ENCODE results near the gene PUS7. TPM values are rescaled to one million over a fixed set of nuclear protein-coding genes. Genes with fewer than 3 reads are reported as not detected.
"Not testable (repeated sequence)": the region's sequence is repeated elsewhere in the genome, so short reads cannot be mapped to it uniquely, and the experiment has no call there.

The PUS7 gene
- total and polyA plus RNA-seq, 2 donors (not counting 3 experiments of a cell fraction or from before 2014, with no cell fraction given) = 15.8 to 33.9 TPM

DNA sequence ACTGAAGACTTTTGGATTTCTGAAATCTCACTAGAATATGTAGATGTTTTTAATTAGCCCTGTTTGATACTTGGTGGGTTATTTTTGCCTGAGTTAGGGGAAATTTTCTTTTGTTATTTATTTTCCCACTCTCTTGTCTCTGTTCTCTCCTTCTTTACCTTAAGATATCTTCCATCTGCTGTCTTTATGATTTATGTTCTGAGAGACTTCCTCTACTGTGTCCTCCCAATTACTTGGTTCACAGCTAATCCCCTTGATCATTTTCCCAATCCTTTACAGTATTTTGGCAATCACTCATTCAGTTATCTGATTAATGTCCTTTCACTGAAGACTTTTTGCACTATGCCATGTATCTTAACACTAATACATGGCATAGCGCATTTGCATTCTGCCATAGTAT, 83.8 kb downstream of the PUS7 start:
- Histone ChIP-seq H3K9me1 (replicated peaks; ENCODE audit: control insufficient read depth, extremely low read depth, insufficient read depth, low read length) (no peaks in the 10 kb centered on the region), H3K4me2 (ENCODE audit: insufficient read depth, low read length) (no peak overlapping the region), H3K9me3 (replicated peaks; ENCODE audit: control insufficient read depth, insufficient read depth, low read length) (no peaks in the 10 kb centered on the region), H4K20me1 (replicated peaks; ENCODE audit: control insufficient read depth, extremely low read depth, insufficient read depth, low read length) (no peaks in the 10 kb centered on the region), H3K4me1 (ENCODE audit: control insufficient read depth, extremely low read depth, insufficient read depth, low read length) (peaks cover 9% of the 10 kb centered on the region), H3K4me3 (replicated peaks in 1 of 3; ENCODE audit: insufficient read depth in 1 of 3, low read depth in 1 of 3, low read length in 3 of 3) (no peak overlapping the region), H3K36me3 (ENCODE audit: control insufficient read depth in 2 of 2, extremely low read depth in 1 of 2, insufficient read depth in 2 of 2, low read length in 2 of 2) (no peaks in the 10 kb centered on the region), H3K9ac (replicated peaks; ENCODE audit: extremely low read depth, insufficient read depth, low read length) (no peak overlapping the region), H3K79me2 (ENCODE audit: control insufficient read depth, insufficient read depth, low read length) (no peaks in the 10 kb centered on the region), H3K27me3 (ENCODE audit: control insufficient read depth in 2 of 2, insufficient read depth in 2 of 2, low read length in 2 of 2) (no peaks in the 10 kb centered on the region), H2AFZ (ENCODE audit: low read depth, low read length) (no peak overlapping the region), H3K27ac (ENCODE audit: insufficient read depth, low read depth, low read length) (no peak overlapping the region)
- CTCF ChIA-PET = interaction anchor here (1.5 to 2.1 kb wide), 3 partner anchors 8 to 302 kb away, joined by 3 to 15 read pairs (median 10); no protein-coding TSS in a partner anchor
- no peak for DNase-seq (ENCODE audit: low read depth, low spot score)
- intact Hi-C loops (cut with micrococcal nuclease) (loop anchor here (2.0 kb wide), 1 partner anchor 37 kb away; no protein-coding TSS in a partner anchor), dilution Hi-C loops (cut with MboI; ENCODE audit: extremely low pct_ligation_motif_present, low sequenced_read_pairs) (no loop called here)
- no peak for TF ChIP-seq JUN (IDR thresholded peaks at IDR 0.05; ENCODE audit: borderline replicate concordance, insufficient read depth, insufficient read length, low read depth)
- TF ChIP-seq, protein P1, sequence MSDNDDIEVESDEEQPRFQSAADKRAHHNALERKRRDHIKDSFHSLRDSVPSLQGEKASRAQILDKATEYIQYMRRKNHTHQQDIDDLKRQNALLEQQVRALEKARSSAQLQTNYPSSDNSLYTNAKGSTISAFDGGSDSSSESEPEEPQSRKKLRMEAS (IDR thresholded peaks at IDR 0.05; ENCODE audit: insufficient read depth, insufficient read length) = no peak
- TF ChIP-seq POLR2AphosphoS5 (IDR thresholded peaks at IDR 0.05; ENCODE audit: insufficient read depth, low read depth, low read length) = no peak
- TF ChIP-seq, protein P2, sequence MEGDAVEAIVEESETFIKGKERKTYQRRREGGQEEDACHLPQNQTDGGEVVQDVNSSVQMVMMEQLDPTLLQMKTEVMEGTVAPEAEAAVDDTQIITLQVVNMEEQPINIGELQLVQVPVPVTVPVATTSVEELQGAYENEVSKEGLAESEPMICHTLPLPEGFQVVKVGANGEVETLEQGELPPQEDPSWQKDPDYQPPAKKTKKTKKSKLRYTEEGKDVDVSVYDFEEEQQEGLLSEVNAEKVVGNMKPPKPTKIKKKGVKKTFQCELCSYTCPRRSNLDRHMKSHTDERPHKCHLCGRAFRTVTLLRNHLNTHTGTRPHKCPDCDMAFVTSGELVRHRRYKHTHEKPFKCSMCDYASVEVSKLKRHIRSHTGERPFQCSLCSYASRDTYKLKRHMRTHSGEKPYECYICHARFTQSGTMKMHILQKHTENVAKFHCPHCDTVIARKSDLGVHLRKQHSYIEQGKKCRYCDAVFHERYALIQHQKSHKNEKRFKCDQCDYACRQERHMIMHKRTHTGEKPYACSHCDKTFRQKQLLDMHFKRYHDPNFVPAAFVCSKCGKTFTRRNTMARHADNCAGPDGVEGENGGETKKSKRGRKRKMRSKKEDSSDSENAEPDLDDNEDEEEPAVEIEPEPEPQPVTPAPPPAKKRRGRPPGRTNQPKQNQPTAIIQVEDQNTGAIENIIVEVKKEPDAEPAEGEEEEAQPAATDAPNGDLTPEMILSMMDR (IDR thresholded peaks at IDR 0.05; ENCODE audit: extremely low read depth in 1 of 2, insufficient read depth in 1 of 2, low read depth in 1 of 2, low read length in 2 of 2) = no peak
- no peak for TF ChIP-seq EZH2 (IDR thresholded peaks at IDR 0.05; ENCODE audit: borderline replicate concordance, low read depth, low read length, severe bottlenecking)
- no peak for TF ChIP-seq FOS (IDR thresholded peaks at IDR 0.05; ENCODE audit: borderline replicate concordance, insufficient read depth, low read length)
- TF ChIP-seq GATA2 (IDR thresholded peaks at IDR 0.05; ENCODE audit: insufficient read depth, insufficient read length, low read depth, low read length) = no peak
- TF ChIP-seq MYC (IDR thresholded peaks at IDR 0.05; ENCODE audit: low read depth, low read length) = no peak
- no peak for TF ChIP-seq POLR2A (IDR thresholded peaks at IDR 0.05; ENCODE audit: low read depth, low read length)
- BruUV-seq (replicated peaks) = no TSS peak
- POLR2A ChIA-PET = no interaction called here
- FAIRE-seq = no peak

DNA sequence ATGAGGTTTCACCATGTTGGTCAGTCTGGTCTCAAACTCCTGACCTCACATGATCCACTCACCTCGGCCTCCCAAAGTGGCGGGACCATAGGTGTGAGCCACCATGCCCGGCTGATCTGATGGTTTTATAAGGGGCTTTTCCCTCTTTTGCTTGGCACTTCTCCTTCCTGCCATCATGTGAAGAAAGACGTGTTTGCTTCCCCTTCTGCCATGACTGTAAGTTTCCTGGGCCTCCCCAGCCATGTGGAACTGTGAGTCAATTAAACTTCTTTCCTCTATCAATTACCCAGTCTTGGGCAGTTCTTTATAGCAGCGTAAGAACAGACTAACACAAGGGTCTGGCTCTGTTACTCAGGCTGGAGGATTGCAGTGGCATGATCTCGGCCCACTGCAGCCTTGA, 84.7 kb downstream of the PUS7 start:
- H3K9me3 ChIP-seq (replicated peaks; ENCODE audit: control insufficient read depth, insufficient read depth, low read length); H3K9ac ChIP-seq (replicated peaks; ENCODE audit: extremely low read depth, insufficient read depth, low read length); dilution Hi-C loops (cut with MboI; ENCODE audit: extremely low pct_ligation_motif_present, low sequenced_read_pairs); POLR2A ChIA-PET; H4K20me1 ChIP-seq (replicated peaks; ENCODE audit: control insufficient read depth, extremely low read depth, insufficient read depth, low read length); H3K27me3 ChIP-seq (ENCODE audit: control insufficient read depth in 2 of 2, insufficient read depth in 2 of 2, low read length in 2 of 2); H3K36me3 ChIP-seq (ENCODE audit: control insufficient read depth in 2 of 2, extremely low read depth in 1 of 2, insufficient read depth in 2 of 2, low read length in 2 of 2); FAIRE-seq; intact Hi-C loops (cut with micrococcal nuclease); H2AFZ ChIP-seq (ENCODE audit: low read depth, low read length); BruUV-seq (replicated peaks); CTCF ChIA-PET; H3K4me1 ChIP-seq (ENCODE audit: control insufficient read depth, extremely low read depth, insufficient read depth, low read length); DNase-seq (ENCODE audit: low read depth, low spot score); H3K4me2 ChIP-seq (ENCODE audit: insufficient read depth, low read length); H3K79me2 ChIP-seq (ENCODE audit: control insufficient read depth, insufficient read depth, low read length); H3K4me3 ChIP-seq (replicated peaks in 1 of 3; ENCODE audit: insufficient read depth in 1 of 3, low read depth in 1 of 3, low read length in 3 of 3); H3K9me1 ChIP-seq (replicated peaks; ENCODE audit: control insufficient read depth, extremely low read depth, insufficient read depth, low read length); H3K27ac ChIP-seq (ENCODE audit: insufficient read depth, low read depth, low read length): not testable (repeated sequence)

Data from endothelial cell of umbilical vein (primary cell).